GM21825 (cell line): Measurements from ENCODE around the gene SH3PXD2B.
"Not testable (repeated sequence)": the region's sequence is repeated elsewhere in the genome, so short reads cannot be mapped to it uniquely, and the experiment has no call there.

ENCODE experiments used
- ATAC-seq: cut with Tn5 transposase; IDR thresholded peaks from one replicate; pipeline ENCODE4 v1.9.1; 2021; ENCODE audit warnings: mild to moderate bottlenecking, moderate library complexity; ENCODE audit not compliant: unreplicated experiment

SH3PXD2B gene

DNA sequence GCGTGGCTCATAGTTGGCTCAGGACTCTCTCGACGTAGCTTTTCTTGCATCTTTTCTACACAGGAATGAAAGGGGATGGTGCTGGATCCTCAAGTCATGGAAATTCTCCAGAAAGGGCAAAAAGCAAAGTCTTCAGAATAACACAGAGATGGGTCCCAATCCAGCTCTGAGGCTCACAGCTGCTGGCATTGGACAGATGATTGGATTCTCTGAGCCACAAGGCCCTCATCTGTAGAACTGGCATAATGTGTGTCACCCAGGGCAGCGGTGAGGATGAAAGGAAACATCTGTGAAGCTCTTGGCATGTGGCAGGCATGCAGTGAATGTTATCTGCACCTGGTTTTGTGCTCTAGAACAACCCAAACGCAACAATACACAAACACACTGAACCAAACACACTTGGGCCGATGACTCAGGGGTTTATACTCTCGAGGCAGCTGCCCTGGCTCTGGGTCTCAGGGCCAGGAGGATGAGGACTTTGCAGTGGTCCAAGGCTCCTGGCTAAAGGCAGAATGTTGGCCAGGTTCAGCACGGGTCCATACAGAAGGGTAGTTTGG lies 106.8 kb downstream of the SH3PXD2B start:
- no peak for ATAC-seq

DNA sequence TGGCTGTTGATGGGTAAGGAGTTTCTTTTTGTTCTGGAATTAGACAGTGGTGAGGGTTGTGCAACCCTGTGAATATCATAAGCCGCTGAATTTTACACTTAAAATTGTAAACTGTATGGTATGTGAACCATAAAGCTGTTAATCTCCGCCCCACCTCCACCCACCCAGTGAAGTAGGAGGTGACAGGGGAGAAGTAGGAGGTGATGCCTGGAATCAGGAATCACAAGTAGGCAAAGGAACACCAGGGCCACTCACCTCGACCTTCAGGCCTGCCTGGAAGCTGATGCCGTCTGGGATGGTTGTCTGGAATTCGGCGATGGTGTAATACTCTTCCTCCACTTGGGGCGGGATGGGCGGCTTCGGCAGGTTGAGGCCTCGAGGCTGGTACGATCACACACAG lies 108.4 kb downstream of the SH3PXD2B start:
- ATAC-seq = no peak

DNA sequence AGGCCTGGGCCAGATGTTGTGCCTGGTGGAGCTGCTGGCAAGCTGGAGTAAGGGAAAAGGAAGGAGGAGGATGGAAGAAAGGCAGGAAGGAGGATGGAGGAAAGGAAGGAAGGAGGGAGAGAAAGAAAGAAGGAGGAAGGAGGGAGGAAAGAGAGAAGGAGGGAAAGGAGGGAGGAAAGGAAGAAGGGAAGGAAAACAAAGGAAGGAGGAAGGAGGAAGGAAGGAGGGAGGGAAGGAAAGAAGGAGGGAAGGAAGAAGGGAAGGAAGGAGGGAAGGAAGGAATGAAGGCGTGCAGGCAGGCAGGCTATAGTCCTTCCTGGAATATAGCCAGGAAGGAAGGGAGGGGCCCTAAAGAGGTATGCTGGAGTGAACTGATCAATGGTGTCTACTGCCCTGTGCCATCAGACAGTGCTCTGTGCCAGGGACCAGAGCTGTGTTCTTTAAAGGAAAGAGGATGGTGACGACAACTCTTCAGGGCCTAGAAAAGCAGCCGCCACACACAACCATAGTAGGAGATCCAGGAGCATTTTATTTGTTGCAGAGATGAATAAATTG lies 109.4 kb downstream of the SH3PXD2B start:
- ATAC-seq = no peak

DNA sequence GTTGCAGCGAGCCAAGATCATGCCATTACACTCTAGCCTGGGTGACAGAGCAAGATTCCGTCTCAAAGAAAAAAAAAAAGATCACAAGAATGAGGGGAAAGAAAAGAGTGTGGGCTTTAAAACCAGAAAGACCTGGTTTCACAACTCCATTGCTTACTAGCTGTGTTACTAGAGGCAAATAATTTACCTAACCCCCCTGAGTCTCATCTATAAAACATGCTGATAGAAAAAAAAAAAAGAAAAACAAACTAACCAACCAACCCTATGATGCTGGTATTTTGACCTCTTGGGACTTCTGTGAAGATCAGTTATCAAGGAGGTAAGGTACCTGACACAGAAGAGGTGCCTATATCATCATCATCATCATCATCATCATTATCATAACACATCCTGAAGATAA lies 110.6 kb downstream of the SH3PXD2B start:
- ATAC-seq = no peak

DNA sequence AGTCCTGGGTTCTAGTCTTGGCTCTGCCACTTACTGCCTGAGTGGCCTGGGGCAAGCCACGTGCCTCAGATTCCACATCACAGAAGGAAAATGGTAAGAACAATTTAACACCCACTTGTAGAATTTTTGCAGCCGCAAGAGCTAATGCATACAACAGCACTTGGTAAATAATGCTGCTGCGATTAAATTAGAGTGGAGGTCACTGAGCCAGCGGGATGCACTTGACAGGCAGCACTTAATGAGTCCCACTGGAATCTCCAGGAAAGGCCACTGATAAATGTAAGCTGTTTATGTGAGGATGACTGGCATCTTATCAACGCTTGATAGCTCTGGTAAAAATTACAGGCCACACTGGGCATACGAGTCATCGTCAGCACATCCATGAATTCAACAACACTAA lies 111.4 kb downstream of the SH3PXD2B start:
- ATAC-seq = no peak

DNA sequence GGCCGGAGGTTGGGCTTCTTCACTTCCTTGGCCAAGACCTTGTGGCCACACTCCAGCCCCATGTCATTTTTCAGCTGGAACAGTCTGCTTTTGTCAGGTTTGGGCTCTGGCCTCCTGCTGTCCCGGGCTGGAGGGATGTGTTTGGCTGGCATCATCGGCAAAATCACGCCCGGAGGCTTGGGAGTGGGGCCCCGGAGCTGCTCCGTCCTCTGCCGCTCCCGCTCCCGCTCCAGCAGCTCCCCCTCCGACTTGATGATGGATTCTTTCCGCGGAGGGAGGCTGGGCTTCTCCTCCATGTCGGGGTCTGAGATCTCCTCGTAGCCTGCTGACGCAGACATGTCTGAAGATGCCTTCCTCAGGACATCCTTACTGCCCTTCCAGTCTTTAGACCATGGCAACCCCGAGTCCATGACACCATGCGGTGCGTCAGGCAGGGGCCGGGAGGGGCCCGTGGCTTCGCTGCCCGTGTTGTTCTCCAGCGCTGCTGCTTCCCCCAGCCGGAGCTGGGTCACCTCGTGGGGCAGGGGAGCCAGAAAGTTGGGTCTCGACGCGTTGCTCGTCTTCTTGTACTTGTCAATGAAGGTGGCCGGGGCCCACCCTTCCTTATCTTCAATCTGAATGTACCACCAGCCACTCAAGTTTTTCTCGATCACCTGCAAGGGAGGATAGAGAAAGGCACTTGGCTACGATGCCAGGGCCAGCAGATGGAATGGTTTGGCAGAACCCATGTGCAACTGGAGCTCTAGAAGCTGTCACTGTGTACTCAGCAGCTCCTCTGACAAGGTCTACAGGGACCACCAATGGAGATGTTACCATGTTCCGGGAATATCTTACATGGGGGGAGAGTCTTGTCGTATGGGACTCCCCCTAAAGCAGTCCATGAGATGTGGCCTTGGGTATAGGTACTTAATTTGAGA lies 114.8 kb downstream of the SH3PXD2B start:
- no peak for ATAC-seq

DNA sequence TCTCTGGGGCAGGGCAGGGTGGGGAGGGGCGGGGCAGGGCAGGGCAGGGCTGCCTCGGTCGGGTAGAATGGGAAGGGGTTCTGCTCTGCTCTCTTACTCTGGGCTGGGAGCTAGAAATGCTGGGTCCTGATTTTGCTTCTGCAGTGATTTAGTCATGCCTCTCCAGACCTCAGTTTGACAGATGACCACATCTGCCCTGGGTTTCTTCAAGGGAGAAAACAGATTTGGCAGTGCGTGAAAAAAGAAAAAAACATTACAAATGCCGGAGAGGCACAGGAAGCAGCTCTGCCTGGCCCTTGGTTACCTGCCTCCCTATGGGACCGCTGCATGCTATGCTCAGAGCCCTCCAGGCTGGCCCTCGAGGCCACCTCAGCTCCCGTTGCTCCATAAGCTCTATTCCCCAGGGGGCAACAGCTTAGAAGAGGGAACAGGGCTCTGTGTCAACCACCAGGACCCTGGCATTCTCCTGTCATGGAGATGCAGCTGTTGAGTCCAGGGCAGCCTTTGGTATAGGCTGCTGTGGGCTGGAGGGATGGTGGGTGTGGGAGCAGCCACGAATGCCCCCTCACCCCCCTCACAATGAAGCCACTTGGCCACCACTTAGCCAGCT lies 117.5 kb downstream of the SH3PXD2B start:
- no peak for ATAC-seq

DNA sequence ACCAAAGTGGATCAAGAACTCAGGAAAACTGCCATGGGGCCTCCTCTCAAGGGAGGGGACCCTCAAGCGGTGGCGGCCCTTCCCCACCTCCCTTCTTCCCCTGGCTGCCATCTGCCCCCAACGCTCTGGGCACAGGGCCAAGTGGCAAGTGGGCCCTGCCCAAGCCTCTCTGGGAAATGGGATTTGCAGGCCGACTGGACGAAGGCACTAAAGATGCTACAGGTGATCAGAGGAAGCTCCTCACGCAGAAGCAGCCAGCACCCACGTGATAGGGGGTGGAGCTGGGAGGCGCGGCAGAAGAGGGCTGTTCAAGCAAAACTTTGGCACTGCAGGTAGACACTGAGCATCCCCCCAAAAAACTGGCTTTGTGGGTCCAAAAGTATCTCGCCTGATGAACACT lies 118.1 kb downstream of the SH3PXD2B start:
- ATAC-seq = no peak

DNA sequence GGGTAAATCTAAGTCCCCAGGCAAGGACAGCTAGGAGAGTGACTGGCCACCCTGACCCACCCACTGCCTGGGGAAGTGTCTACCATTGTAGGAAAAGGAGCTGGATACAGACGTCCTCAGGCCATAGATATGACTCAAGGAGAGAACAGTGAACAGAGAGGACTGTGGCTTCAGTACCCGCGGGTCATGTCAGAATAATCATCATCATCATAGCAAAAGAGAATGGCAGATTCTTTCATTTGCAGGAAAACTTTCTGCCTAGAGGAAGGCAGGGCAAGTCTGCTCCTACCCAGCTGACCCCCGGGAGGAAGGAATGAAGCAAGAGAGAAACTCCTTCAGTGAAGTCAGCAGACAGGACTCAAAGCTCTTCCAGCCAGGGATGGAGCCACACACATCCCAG lies 118.6 kb downstream of the SH3PXD2B start:
- no peak for ATAC-seq

DNA sequence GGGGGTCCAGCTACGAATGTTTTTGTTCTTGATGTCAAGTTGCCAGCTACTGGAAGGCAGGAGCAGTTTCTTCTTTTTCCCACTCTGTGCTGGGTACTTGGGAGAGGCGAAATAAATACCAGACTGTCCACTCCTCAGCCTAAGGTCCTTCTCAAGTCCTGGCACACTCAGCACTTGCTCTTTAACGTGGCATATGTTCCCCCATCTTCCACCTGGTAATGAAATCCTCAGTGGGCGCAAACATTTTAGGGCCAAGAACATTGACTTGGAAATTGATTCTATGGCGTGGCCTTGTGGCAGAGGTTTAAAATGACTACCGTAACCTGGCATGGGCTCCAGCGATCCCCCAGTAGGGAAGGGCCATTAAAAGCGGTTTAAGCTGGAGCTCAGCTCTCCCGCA lies 119.7 kb downstream of the SH3PXD2B start:
- no peak for ATAC-seq

DNA sequence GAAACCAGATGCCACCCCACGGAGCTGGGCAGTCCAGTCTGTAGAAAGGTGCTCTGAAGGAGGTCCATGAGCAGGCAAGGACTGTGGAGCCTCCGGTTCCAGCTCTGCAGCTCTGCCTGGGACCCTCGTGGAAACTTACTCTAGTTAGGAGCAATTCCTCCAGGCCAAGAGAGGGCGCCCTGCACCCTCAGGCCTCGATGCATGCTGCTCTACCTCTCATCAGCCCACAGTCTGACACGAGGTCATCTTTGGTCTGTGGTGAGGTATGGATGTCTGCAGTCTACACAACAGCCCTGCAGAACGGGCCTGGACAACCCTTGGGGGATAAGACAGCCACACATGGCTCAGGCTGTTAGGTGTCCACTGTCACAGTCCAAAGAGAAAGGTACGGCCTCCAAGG lies 120.1 kb downstream of the SH3PXD2B start:
- no peak for ATAC-seq

DNA sequence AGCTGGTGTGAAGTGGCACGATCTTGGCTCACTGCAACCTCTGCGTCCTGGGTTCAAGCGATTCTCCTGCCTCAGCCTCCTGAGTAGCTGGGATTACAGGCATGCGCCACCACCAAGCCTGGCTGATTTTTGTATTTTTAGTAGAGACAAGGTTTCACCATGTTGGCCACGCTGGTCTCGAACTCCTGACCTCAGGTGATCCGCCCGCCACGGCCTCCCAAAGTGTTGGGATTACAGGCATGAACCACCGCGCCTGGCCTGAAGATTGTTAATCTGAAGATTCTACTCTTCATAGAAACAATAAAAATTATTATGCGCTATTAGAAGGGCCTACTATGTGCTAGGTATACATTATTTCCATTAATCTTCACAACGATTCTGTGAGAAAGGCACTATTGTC lies 127.4 kb downstream of the SH3PXD2B start:
- not testable (repeated sequence) for ATAC-seq

DNA sequence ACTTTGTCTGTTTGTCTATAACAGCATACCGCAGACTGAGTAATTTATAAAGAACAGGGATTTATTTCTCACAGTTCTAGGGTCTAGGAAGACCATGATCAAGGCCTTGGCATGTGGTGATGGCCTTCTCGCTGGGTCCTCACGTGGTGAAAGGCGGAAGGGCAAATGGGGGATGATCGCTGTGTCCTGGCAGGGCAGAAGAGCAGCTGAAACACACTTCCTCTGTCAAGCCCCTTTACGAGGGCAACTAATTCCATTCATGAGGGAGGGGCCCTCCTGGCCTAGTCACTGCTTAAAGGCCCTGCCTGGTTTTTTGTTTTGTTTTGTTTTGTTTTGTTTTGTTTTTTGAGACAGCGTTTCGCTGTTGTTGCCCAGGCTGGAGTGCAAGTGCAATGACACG lies 128.9 kb downstream of the SH3PXD2B start:
- ATAC-seq = no peak

DNA sequence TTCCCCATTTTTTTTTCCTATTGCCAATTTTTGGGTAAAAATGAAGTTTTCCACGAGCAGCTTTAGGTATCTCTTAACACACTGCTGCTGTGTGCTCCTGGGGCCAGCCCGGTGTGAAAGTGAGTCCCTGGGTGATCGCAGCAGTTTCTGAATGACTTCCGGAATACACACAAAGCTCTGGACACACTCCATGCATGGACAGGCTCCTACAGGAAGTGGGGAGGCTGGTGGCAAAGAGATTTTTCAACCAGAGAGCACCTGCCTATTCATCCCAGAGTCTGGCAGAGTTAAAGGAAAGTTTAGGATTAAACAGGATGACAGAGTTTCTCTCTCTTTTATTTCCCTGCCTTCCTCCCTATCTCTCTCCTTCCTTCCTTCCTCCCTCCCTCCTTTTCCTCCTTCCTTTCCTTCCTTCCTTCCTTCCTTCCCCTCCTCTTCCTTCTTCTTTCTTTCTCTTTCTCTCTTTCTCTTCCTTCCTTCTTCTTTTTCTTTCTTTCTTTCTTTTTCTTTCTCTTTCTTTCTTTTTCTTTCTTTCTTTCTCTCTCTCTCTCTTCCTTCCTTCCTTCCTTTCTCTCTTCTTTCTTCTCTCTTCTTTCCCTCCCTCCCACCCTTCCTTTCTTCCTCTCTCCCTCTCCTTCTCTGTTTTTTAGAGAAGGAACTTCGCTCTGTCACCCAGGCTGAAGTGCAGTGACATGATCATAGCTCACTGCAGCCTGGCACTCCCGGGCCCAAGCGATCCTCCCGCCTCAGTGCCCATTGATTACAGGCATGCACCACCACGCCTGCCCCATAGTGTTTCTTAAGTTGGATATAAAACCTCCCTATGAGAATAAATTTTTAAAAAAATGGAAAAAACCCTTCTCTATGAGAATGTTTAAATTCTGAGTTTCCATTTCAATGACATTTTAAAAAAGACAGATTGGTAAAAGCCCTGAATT lies 132.0 kb downstream of the SH3PXD2B start:
- ATAC-seq = peak; percentile 76

DNA sequence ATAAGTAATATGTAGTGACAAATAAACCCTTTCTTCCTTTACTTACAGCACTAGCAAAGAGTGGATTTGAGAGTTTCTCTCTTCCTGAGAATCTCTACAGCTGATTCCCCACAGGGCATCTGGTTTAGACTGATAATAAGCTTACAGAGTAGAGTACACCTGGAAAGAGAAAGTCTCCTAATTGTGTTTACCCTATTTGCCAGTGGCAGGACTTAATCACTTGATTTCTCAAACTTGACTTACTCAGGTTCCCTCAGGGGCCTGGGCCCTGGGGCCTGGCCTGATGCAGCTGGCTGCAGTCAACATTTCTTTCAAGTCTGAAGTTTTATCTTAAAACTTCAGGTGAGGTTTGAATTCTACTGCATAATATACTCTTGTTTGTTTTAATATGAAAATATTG lies 132.7 kb downstream of the SH3PXD2B start:
- no peak for ATAC-seq

DNA sequence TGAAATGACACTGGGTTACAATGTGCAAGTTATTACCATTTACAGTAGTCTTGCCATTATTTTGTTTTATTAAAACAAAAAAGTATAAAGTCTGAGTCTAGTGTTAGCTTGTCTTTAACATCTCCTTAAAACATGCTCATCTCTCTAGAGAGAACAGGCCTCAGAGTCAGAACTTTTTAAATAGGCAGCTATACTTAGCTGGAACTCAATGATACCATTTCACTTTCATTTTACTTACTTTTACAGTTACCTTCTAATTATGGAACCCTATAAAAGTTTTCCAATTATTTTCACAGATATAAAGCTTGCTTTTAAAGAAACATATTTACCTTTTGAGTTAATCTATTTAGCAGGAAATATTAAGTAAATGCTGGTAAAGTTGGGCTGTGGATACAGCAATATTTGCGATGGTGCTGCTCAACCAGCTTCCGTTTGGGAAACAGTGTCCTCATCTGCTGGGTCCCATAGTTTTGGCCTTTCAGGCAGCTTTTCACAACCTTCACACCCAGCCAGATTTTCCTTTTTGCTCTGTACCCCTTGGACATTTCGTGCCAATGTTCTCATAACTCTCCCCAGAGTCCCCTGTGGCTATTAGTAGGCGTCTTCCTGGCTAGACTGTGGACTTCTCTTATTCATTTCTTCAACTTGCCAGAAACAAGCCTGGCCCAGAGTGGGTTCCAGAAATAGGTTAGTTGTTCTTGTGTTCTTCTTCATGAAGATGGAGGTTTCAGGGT lies 134.4 kb downstream of the SH3PXD2B start:
- no peak for ATAC-seq

DNA sequence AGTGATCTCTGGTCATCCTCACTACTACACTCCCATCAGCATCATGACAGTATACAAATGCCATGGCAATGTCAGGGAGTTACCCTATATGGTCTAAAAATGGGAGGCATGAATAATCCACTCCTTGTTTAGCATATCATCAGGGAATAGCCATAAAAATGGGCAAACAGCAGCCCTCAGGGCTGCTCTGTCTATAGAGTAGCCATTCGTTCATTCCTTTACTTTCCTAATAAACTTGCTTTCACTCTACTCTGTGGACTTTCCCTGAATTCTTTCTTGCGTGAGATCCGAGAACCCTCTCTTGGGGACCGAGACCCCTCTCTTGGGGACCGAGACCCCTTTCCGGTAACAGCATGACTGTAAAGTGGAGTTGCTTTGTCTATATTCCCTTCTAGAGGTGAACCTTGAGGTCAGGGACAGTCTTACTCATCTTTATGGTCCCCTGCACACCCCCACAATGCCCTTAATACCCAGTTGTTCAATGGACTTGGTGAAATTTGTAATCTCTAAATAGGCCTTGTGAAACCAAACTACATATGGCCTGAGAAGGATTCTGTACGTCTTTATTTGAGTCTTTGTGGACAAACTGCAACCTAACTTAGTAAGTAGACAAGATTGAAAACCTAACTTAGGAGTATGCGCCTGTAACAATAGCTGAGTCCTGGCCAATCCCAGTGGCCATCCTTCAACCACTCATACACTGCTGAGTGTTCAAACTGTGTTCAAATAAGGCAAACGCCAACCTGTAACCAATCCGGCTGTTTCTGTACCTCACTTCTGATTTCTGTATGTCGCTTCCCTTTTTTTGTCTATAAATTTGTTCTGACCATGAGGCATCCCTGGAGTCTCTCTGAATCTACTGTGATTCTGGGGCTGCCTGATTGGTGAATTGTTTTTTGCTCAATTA lies 138.5 kb downstream of the SH3PXD2B start:
- ATAC-seq = no peak

DNA sequence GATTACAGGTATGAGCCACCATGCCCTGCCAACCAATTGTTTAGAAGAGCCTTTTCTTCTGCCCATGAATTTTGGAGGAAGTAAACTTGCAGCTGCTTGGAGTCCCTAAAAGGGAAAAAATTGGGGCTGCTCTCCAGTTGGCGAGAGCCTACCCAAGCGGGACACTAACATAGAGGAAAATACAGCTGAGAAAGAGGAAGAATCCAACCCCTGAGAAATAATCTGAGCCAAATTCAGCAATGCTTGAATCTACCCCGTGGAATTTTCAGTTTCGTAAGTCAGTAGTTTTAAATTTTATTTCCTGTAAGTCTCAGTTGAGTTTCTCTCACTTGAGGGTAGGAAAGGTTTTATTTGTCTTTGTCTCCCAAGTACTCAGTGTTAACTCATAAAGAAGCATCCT lies 140.4 kb downstream of the SH3PXD2B start:
- ATAC-seq = no peak

DNA sequence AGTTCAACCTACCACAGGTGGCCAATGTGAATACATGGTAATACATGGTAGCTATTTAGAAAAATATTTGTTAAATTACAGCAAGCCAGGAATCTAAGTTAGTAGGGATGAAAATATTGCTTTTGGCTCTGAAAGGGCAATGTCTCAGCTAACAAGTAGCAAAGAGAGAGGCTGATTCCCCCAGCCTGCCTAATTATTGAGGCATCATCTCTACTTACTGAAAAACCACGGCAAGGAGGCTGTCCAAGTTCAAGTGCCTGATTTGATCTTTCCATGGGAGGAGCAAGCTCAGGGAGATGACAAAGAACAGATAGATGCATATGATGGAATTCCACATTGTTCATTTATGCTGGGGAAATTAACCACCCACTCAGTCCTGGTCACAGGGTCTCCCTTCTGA lies 142.0 kb downstream of the SH3PXD2B start:
- no peak for ATAC-seq
